ENCODE data around the gene PTPN6.

PTPN6 gene

GRCh38 chr12:6975297-6976032 is 24.3 kb downstream of the PTPN6 start:
- DNase-seq, result no peak

DNA sequence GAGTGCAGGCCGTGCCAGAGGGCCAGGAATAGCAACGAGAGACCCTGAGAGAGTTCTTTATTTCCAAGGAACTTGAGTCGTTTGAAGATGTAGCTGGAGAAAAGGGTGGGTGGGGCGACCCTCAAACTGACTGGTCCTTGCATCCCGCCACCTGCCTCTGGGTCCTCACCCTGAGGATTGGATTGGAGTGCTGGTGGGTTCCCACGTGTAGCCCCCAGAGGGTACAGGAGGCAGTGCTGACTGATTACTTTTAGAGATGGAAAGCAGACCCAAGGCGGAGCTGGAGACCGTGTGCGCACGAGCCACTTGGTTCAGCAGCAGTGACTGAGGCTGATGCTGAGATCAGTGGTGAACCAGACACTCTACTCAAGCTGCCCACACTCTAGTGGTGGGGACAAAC is 26.5 kb downstream of the PTPN6 start:
- DNase-seq, result no peak

DNA sequence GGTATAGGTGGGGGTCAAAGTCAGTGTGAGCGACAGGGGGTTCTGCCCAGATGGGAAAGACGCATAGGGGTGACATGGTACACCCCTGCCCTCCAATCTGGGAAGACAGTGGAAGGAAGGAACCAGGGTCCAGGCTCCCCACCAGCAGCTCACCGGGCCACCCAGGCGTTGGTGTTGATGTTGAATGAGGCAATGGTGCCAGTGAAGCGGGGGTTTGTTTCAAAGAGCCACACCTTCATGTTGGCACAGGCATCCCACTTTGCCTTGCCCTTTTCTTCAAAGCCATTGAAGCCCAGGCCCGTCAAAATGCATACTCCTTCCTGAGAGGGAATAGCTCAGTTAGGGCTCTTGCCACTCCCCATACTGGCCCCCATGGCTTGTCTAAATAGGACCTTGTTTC is 27.0 kb downstream of the PTPN6 start:
- no peak for DNase-seq

DNA sequence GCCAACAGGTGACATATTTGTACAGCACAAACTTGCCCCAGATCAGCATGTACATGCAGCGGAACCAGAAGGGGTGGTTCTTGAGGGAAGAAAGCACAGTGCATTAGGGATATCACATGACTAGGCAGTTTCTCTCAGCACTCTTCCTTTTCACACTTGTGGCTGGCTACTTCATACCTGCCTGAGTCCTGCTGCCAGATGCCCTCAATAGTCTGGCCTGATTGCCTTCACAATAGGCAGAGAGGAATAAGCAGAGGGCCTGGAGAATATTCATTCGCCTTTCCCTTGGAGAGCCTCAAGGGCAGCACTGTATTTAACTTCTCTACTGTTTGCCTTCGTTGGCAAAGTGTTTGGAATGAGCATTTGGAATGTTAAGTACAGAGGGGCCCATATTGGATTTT is 27.5 kb downstream of the PTPN6 start:
- DNase-seq, result no peak

DNA sequence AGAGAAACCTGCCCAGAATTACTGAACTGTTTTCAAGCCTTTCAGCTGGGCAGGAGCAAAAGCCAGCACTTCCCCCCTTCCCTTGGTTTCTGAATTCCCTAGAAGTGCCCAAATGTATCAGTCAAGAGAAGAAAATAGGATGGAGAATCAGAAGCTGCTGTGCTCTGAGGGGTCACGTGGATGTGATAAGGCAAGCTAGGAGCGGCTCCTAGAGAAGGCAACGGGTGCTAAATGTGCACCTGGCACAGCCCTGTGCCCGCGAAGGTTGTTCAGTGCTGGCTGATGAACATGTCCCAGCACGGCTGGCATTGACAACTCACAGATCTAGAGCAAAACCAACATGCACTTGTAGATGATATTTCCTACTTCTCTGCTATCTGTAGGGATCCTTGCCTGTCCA is 27.9 kb downstream of the PTPN6 start:
- no peak for DNase-seq

- DNase-seq, result no peak
Measured at GRCh38 chr12:6979453-6979852, 28.3 kb downstream of the PTPN6 start.

DNA sequence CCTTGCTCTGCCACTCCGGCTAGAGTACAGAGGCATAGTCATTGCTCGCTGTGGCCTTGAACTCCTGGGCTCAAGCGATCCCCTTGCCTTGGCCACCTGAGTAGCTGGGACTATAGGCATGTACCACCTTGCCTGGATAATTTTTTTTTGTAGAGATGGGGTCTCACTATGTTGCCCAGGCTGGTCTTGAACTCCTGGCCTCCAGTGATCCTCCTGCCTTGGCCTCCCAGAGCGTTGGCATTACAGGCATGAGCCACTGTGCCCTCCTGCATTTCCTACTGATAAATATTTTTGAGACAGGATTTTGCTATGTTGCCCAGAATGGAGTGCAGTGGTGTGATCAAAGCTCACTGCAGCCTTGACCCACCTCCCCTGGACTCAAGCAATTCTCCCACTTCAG is 28.9 kb downstream of the PTPN6 start:
- DNase-seq, result no peak

- no peak for DNase-seq
Measured at GRCh38 chr12:6980740-6981139, 29.6 kb downstream of the PTPN6 start.

DNA sequence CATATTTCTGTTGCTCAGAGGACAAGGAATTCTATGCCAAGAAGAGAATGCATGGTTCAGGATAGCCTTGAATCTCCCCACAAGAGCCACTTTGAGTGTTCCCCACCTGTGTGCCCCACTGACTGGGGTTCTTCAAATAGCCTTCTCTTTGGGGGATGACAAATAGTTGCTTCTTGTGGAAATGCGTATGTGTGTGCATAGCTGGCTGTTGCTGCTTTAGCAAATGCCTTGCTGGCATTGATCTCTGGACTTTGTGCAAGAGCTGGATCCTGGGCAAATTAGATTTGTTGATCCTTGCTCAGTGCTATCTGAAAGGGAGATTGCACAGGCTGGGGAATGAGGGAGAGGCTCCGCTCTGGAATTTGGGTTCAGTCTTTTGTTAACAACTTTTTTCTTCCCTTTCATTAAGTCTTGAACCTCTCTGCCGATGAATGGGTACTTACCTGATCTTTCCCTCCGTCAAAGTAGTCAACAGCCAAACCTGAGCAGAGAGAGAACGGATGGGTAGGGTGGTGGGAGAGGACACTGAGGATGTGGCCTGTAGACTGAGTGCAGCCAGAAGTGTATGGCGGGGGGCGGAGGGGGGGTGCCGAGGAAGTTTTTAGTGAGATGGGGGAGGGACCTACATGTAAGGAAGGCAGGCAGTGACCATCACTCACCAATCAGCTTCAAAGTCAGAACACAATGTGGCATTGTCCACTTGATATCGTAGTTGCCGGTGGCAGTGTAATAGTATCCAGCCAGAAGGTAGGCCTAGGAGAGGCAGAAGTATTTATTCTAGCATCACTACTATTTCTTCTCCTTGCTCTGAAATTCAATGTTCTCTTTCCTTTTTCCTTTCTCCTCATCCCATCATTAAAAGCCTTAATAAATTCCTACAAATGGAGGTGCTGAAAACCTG is 30.2 kb downstream of the PTPN6 start:
- no peak for DNase-seq

- no peak for DNase-seq
Measured at GRCh38 chr12:6982532-6982931, 31.4 kb downstream of the PTPN6 start.

DNA sequence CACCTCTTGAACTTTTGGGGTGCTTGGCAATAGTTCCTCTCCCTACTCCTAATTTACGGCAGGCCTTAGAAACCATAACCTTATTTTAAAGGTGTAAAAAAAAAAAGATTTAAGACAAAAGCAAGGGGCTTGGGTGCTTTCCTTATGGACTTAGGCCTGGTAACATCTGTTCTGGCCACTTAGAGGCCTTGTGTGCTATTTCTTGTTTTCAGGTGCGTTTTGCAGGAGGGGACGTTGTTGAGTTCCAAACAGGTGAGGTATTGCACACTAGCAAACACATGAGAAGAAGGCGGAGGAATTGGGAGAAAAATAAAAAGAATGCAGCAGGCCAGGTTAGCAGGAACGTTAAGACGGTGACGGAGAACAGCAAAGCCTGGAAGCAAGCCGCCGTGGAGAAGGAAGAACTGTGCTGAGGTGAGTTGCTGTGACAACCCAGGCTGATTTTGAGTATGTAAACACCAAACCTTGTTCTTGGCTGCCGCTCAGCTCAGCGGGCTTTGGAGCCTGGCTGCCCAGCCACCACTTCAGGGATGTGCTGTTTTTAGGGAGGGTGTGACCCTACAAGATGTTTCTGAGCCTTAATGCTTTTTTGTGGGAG is 36.9 kb downstream of the PTPN6 start:
- DNase-seq, result no peak

DNA sequence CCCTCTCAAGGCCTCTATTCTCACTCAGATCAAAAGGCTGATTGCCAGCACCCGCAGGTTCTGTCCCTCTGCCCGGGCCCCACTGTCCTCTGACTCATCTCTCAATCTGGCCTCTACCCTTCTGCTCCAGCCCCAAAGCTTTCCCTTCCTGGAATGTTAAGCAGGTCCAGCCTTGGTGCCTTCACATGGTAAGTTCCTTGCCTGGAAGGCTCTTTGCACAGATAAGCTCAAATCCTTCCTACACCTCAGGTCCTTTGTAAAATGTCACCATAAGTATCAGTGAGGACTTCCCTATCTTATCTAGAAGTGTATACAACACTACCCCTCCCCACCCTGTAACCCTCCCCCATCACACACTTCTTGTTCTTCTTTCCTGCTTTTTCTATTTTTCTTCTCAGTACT is 44.9 kb downstream of the PTPN6 start:
- DNase-seq, result no peak

- DNase-seq, result no peak
Measured at GRCh38 chr12:6998715-6999451, 47.7 kb downstream of the PTPN6 start.

DNA sequence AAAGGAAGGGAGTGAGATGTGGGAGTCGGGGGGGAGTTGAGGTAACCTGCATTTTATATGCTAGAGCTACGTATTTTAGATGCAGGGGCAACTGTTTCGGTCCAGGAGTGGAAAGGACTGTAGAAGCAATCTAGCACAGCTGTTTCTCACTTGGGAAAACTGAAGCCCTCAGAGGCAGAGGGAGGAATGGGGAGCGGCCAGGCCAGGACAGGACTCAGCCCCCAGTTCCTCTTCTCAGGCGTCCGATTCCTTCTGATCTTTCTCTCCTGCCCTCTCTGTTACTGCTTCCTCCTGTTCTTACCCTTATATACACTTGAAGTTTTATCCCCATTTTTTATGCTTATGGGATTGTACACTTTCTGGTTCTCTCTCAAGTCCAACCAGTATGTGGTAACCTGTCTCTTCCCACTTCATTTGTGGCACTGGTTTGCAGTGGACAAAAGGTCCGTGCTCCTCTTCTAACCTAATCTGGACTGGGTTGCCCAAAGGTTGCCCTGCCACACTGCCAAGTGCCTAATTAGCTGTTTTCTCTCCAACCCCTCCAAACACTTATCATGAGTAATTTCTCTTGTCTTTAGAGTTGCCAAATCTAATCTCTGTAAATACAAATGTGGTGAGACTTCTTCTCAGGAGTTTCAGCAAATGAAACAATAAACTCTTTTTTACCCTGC is 50.9 kb downstream of the PTPN6 start:
- no peak for DNase-seq

GRCh38 chr12:7004287-7004803 is 53.2 kb downstream of the PTPN6 start:
- no peak for DNase-seq

- no peak for DNase-seq
Measured at GRCh38 chr12:7004840-7005239, 53.7 kb downstream of the PTPN6 start.

GRCh38 chr12:7005311-7005710 is 54.2 kb downstream of the PTPN6 start:
- no peak for DNase-seq

- DNase-seq, result no peak
Measured at GRCh38 chr12:7006639-7007038, 55.5 kb downstream of the PTPN6 start.

- DNase-seq, result no peak
Measured at GRCh38 chr12:7008864-7009263, 57.7 kb downstream of the PTPN6 start.

DNA sequence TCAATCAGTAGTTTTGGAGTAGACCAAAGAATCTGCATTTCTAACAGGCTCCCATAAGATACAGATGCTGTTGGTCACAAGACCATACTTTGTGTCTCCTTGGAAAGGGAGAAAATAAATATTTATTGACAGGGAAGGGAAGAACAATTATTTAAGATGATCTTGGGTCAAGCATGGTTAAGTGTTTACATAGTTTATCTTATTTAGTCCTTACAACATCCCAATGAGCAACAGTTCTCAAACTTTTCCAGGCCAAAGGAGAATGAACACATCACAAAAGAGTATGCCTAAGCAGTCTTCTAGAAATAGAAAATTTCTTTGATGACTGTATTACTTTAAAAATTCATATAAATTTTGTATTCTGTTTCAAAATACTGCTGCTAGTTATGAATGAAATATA is 58.4 kb downstream of the PTPN6 start:
- DNase-seq, result no peak

Measured in NCI-H1436 treated with DMSO at 0.1 percent for 48 hours (cell line).